Psoas muscle (tissue), 8 donors: ENCODE results near the gene OCRL. TPM values are rescaled to one million over a fixed set of nuclear protein-coding genes. Genes with fewer than 3 reads are reported as not detected.

Source experiments
- ATAC-seq, 4 donors: fragments of 200-7000 bp; cut with Tn5 transposase; one replicate each; pipeline ENCODE4 v1.9.1; 2020; ENCODE audit warnings: moderate library complexity in 3 of 4, mild to moderate bottlenecking in 2 of 4
- DNase-seq, 2 donors: peaks; one replicate each; pipeline ENCODE4 v3.0.0-alpha.2; 2020
- H3K27ac ChIP-seq: fragments of 200-600 bp; one replicate; pipeline ENCODE4 v1.8.0; 2022
- H3K27me3 ChIP-seq, 3 donors: fragments of 200-600 bp in 1 of 3; one replicate each; pipeline versions ENCODE4 v1.6.1 to v1.8.0; 2013 to 2022; ENCODE audit warnings: low read length in 2 of 3, mild to moderate bottlenecking in 2 of 3, moderate library complexity in 1 of 3; ENCODE audit not compliant: insufficient read depth in 3 of 3
- H3K36me3 ChIP-seq, 2 donors: fragments of 200-600 bp in 1 of 2; one replicate each; pipeline versions ENCODE4 v1.6.1 to v1.8.0; 2013 to 2022; ENCODE audit warnings: low read depth in 1 of 2, mild to moderate bottlenecking in 1 of 2, moderate library complexity in 1 of 2; ENCODE audit not compliant: insufficient read depth in 1 of 2
- H3K4me1 ChIP-seq: fragments of 200-600 bp; one replicate; pipeline ENCODE4 v1.8.0; 2022
- H3K4me3 ChIP-seq: fragments of 200-600 bp; one replicate; pipeline ENCODE4 v1.8.0; 2022; ENCODE audit warnings: mild to moderate bottlenecking
- H3K9me3 ChIP-seq: fragments of 200-600 bp; one replicate; pipeline ENCODE4 v1.8.0; 2022
- WGBS, 3 donors: extraction: QIAGEN DNeasy Blood & Tissue Kit; methylation state at CpG; one replicate each; pipeline versions ENCODE4 v1.1.6 to v1.1.7; 2013; 5-methylcytosine and 5-hydroxymethylcytosine counted together
- intact Hi-C, 2 donors: fragments of 100-400 bp; cut with DNase I; formaldehyde crosslinking; loops; one replicate each; pipeline versions ENCODE4 v1.11.0 to v1.14.2; 2022
- polyA plus RNA-seq, 3 donors: library from polyadenylated mRNA; stranded (reverse); fragments of 200-250 nt; gene quantifications; one replicate each; pipeline ENCODE4 v1.2.3, GENCODE V29; 2013
- total RNA-seq, 4 donors: library from RNA; stranded (reverse); fragmentation: NEBNext Ultra II Directional in 2 of 4; extraction: Animal tissue kit (Norgen Biotek cat#: 25700) in 2 of 4; gene quantifications; one replicate each; pipeline versions ENCODE4 v1.2.1 to v1.2.4, GENCODE V29; 2021 to 2023
- TF ChIP-seq, protein P1 (sequence below): fragments of 200-600 bp; IDR thresholded peaks from one replicate; pipeline ENCODE4 v1.8.0; 2022; ENCODE audit warnings: antibody characterized with exemption
- donor health status: healthy with polysubstance abuse.
- donor health status: DM: no; HTN: no; CAD: no; lungs with moderate emphysema.
- donor health status: Bipolar disorder and iron deficiency.
- donor health status: healthy.
- donor health status: DM: yes; HTN: yes; CAD: no.
- donor health status: DM: no; HTN: no; CAD: no.
- donor health status: DM: no; HTN: no; CAD: no.
- donor health status: DM: yes; HTN: yes; CAD: no.

The OCRL gene
- total and polyA plus RNA-seq, 7 donors: 5.1 to 14.8 (median 10.5) TPM

DNA sequence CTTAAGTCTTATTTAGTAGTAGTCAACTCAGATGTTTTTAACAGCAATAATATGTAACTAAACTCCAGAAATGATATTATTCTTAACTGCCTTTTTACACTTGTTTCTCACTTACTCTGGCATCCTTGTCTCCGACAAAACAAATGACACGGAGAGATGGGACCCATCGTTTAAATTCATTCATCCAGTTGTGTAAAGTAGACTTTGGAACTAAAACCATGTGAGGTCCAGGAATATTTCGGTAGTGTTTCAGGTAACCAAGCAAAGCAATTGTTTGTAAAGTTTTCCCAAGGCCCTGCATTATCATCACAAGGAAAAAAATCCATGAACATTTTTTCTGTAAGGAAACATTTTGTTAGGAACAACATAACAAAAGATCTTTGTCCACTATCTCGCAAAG lies 28.4 kb upstream of the OCRL start:
- no peaks in the 10 kb centered on the region for H3K9me3 ChIP-seq
- H3K36me3 ChIP-seq: peaks cover 0 to 44% of the 10 kb centered on the region in 2 donors
- DNase-seq (no peak), ATAC-seq (no peak)
- TF ChIP-seq, protein P1, sequence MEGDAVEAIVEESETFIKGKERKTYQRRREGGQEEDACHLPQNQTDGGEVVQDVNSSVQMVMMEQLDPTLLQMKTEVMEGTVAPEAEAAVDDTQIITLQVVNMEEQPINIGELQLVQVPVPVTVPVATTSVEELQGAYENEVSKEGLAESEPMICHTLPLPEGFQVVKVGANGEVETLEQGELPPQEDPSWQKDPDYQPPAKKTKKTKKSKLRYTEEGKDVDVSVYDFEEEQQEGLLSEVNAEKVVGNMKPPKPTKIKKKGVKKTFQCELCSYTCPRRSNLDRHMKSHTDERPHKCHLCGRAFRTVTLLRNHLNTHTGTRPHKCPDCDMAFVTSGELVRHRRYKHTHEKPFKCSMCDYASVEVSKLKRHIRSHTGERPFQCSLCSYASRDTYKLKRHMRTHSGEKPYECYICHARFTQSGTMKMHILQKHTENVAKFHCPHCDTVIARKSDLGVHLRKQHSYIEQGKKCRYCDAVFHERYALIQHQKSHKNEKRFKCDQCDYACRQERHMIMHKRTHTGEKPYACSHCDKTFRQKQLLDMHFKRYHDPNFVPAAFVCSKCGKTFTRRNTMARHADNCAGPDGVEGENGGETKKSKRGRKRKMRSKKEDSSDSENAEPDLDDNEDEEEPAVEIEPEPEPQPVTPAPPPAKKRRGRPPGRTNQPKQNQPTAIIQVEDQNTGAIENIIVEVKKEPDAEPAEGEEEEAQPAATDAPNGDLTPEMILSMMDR: no peak
- no peaks in the 10 kb centered on the region for H3K4me1 ChIP-seq
- no peaks in the 10 kb centered on the region for H3K27me3 ChIP-seq
- no peak overlapping the region for H3K4me3 ChIP-seq
- intact Hi-C loops: no loop called here
- no peak overlapping the region for H3K27ac ChIP-seq
- WGBS, 3 donors: 81 to 94% (median 88%) methylated on average over 5 of the region's 5 CpGs

- TF ChIP-seq, protein P1: no peak
- WGBS, 3 donors: 91 to 97% (median 93%) methylated on average over 2 of the region's 2 CpGs
- Histone ChIP-seq H3K9me3 (no peaks in the 10 kb centered on the region), H3K4me3 (no peak overlapping the region), H3K36me3 (peaks cover 0 to 37% of the 10 kb centered on the region in 2 donors), H3K27ac (no peak overlapping the region), H3K4me1 (no peaks in the 10 kb centered on the region), H3K27me3 (no peaks in the 10 kb centered on the region)
- DNase-seq (no peak), ATAC-seq (no peak)
- intact Hi-C loops: no loop called here
Observed at GRCh38 chrX:129512409-129512808, 27.6 kb upstream of the OCRL start.

DNA sequence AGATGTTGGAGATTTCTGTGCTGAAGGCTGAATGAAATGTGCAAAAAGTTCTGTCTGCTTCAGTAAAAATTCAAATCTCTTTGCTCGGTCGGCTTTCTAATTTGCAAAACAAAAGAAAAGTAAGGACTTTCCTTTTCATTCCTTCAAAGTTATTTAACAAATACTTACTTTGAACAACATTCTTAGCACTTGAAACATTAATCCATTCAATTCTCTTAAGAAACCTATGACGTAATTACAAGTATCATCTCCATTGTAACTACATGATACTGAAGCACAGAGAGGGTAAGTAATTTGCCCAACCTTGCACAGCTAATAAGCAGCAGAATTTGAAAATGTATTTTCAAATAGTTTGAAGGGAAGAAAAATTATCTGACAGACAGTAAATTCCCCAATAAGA lies 23.7 kb upstream of the OCRL start:
- WGBS, 3 donors: 59 to 94% (median 87%) methylated on average over 3 of the region's 3 CpGs
- H3K9me3 ChIP-seq: no peaks in the 10 kb centered on the region
- DNase-seq (no peak), ATAC-seq (no peak)
- peaks cover 0 to 24% of the 10 kb centered on the region in 2 donors for H3K36me3 ChIP-seq
- H3K27ac ChIP-seq: no peak overlapping the region
- no peak overlapping the region for H3K4me3 ChIP-seq
- intact Hi-C loops: no loop called here
- TF ChIP-seq, protein P1: no peak
- H3K27me3 ChIP-seq: no peaks in the 10 kb centered on the region
- H3K4me1 ChIP-seq: no peaks in the 10 kb centered on the region

GRCh38 chrX:129520151-129520550 lies 19.9 kb upstream of the OCRL start:
- Histone ChIP-seq H3K4me3 (no peak overlapping the region), H3K36me3 (peaks cover 0 to 10% of the 10 kb centered on the region in 2 donors), H3K27ac (no peak overlapping the region), H3K27me3 (no peaks in the 10 kb centered on the region), H3K9me3 (no peaks in the 10 kb centered on the region), H3K4me1 (no peaks in the 10 kb centered on the region)
- ATAC-seq (no peak), DNase-seq (no peak)
- intact Hi-C loops: no loop called here
- TF ChIP-seq, protein P1: no peak
- 57 to 79% (median 70%) methylated on average over 3 of the region's 3 CpGs for WGBS, 3 donors
